Neural cell (in vitro differentiated cells): ENCODE measurements around the gene VPS13D.

ENCODE experiments used
- REST ChIP-seq: IDR thresholded peaks from 2 replicates; pipeline ENCODE4 v1.6.1; 2012; ENCODE audit warnings: borderline replicate concordance
- TF ChIP-seq, protein P1 (sequence below): fragments of 450-650 bp; IDR thresholded peaks from 2 replicates; pipeline ENCODE4 v1.5.1; 2014; ENCODE audit warnings: antibody characterized with exemption, mild to moderate bottlenecking, moderate library complexity; ENCODE audit not compliant: poor library complexity, severe bottlenecking

DNA sequence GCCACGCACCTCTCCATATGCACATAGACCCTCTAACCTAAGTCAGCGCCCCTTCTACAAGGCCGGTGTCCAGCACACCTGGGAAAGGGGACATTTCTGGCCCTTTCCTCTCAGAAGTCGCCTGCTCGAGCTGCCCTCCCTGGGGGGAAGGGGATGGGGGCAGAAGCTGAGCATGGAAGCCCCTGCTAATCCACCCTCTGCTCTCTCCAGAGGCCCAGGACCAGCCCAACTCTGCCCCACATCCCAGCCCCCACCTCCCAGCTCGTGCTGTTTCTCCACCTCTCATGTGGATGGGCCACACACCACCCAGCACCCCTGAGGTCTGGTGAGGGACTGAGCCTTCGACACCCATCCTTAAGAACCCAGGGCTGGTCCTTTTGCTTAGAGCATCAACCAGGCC, 48.3 kb upstream of the VPS13D start:
- TF ChIP-seq, protein P1, sequence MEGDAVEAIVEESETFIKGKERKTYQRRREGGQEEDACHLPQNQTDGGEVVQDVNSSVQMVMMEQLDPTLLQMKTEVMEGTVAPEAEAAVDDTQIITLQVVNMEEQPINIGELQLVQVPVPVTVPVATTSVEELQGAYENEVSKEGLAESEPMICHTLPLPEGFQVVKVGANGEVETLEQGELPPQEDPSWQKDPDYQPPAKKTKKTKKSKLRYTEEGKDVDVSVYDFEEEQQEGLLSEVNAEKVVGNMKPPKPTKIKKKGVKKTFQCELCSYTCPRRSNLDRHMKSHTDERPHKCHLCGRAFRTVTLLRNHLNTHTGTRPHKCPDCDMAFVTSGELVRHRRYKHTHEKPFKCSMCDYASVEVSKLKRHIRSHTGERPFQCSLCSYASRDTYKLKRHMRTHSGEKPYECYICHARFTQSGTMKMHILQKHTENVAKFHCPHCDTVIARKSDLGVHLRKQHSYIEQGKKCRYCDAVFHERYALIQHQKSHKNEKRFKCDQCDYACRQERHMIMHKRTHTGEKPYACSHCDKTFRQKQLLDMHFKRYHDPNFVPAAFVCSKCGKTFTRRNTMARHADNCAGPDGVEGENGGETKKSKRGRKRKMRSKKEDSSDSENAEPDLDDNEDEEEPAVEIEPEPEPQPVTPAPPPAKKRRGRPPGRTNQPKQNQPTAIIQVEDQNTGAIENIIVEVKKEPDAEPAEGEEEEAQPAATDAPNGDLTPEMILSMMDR, result no peak
- TF ChIP-seq REST, result no peak
